PC-9 (cell line): ENCODE results near the gene SYNJ1.

Experiments used
- CTCF ChIP-seq: fragments of 200-600 bp; sonication (generic); conservative IDR thresholded peaks from 2 replicates; pipeline ENCODE4 v1.6.1; 2017; ENCODE audit warnings: mixed run types, antibody characterized with exemption, mild to moderate bottlenecking, moderate library complexity
- EZH2 ChIP-seq: fragments of 200-600 bp; sonication (generic); IDR thresholded peaks from 2 replicates; pipeline ENCODE4 v1.8.0; 2017; ENCODE audit warnings: antibody characterized with exemption, low read depth

DNA sequence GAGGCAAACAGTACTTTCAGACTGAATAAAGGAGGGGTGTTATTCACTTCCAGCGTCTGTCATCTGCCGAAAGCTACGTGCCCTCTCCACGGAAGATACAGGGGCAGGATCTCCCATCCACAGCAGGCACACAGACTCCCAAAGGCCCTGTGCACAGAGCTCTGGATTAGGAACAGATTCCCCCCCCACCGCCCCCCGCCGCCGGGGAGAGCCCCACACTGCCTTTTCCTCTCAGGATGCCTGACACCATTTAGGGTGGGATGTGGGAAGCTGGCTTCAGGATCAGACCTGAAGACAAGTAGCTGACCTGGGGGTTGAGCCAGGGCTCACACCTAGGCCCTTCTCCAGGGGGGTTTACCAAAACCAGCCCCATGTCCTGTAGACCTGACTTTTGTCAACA lies 134.1 kb downstream of the SYNJ1 start:
- TF ChIP-seq CTCF (no peak), EZH2 (no peak)
